Activated naive CD4-positive, alpha-beta T cell treated with anti-CD3 and anti-CD28 coated beads, Interleukin-2, amount 10 ng/mL, durations not matched to agents 7 days and 5 days (primary cell): ENCODE measurements around the gene BTBD16.

Experiments
- CTCF ChIA-PET: fragments of 350-600 bp; sonication (Branson Sonifier 250); formaldehyde crosslinking; loops from one replicate; lab custom pipeline; 2021; ENCODE audit warnings: antibody characterized with exemption; lab: Charles Lee
- DNase-seq: peaks from one replicate; pipeline ENCODE4 v3.0.0-alpha.2; 2020
- H3K27ac Mint-ChIP-seq: one replicate; pipeline ENCODE4 v1.8.0; 2021; ENCODE audit warnings: mild to moderate bottlenecking, moderate library complexity, mixed read lengths
- H3K27me3 Mint-ChIP-seq: one replicate; pipeline ENCODE4 v1.8.0; 2021; ENCODE audit warnings: mild to moderate bottlenecking, mixed read lengths
- H3K36me3 Mint-ChIP-seq: one replicate; pipeline ENCODE4 v1.8.0; 2021; ENCODE audit warnings: mixed read lengths
- H3K4me1 Mint-ChIP-seq: one replicate; pipeline ENCODE4 v1.8.0; 2021; ENCODE audit warnings: mixed read lengths
- H3K4me3 Mint-ChIP-seq: one replicate; pipeline ENCODE4 v1.8.0; 2021; ENCODE audit warnings: mild to moderate bottlenecking, moderate library complexity, mixed read lengths
- H3K9me3 Mint-ChIP-seq: one replicate; pipeline ENCODE4 v1.8.0; 2021; ENCODE audit warnings: mixed read lengths

Gene BTBD16

GRCh38 chr10:122301055-122301810 is 30.1 kb downstream of the BTBD16 start:
- peaks cover 20% of the 10 kb centered on the region for H3K27me3 Mint-ChIP-seq

DNA sequence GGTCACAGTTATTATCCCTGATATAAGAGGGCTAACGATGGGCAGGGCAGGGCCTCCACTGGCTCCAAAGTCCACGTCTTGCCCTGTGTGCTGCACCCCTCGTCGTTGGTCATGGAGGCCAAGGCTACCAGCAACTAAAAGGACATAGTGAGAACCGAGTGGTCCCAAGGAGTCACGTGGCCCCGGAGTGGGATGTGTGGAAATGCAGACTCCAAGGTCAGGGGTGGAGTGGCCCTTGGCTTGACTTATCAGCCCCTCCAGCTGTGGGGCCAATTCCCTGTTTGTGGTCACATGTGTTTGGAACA is 30.7 kb downstream of the BTBD16 start:
- H3K4me1 Mint-ChIP-seq = no peaks in the 10 kb centered on the region
- H3K4me3 Mint-ChIP-seq = no peak overlapping the region
- H3K27me3 Mint-ChIP-seq = peaks cover 19% of the 10 kb centered on the region
- H3K36me3 Mint-ChIP-seq = no peaks in the 10 kb centered on the region
- DNase-seq = no peak
- peaks cover 5% of the 10 kb centered on the region for H3K9me3 Mint-ChIP-seq
- no peak overlapping the region for H3K27ac Mint-ChIP-seq
- CTCF ChIA-PET = interaction anchor here (1.0 to 2.2 kb wide), 4 partner anchors 41 to 264 kb away, joined by 3 to 10 read pairs (median 4); no protein-coding TSS in a partner anchor

More at GRCh38 chr10:122301055-122301810, 30.1 kb downstream of the BTBD16 start:
- H3K4me3 Mint-ChIP-seq = no peak overlapping the region
- no peak overlapping the region for H3K27ac Mint-ChIP-seq
- DNase-seq = no peak
- CTCF ChIA-PET = interaction anchor here (1.0 to 2.2 kb wide), 4 partner anchors 42 to 264 kb away, joined by 3 to 10 read pairs (median 4); no protein-coding TSS in a partner anchor
- H3K36me3 Mint-ChIP-seq = no peaks in the 10 kb centered on the region
- H3K4me1 Mint-ChIP-seq = no peaks in the 10 kb centered on the region
- H3K9me3 Mint-ChIP-seq = peaks cover 5% of the 10 kb centered on the region

DNA sequence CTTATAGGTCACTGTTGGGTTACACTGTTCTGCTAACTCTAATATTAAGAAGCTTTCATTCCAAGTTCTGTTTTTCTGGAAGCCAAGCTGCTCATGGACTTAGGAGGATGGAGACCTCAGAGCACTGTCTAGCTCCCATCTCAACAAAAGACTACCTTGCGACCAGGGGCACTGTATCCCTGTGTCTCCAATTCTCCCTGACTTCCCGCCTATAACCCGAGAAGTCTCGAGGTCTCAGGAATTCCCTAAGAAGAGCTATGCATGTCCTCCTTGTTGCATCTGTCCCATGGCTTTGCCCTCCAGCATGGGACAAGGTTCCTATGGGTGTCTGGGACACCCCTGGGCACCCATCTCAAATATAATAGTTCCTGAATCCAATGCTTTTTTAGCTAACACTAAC is 31.2 kb downstream of the BTBD16 start:
- H3K9me3 Mint-ChIP-seq = peaks cover 5% of the 10 kb centered on the region
- peaks cover 14% of the 10 kb centered on the region for H3K27me3 Mint-ChIP-seq
- CTCF ChIA-PET = interaction anchor here (1.0 to 2.2 kb wide), 3 partner anchors 131 to 263 kb away, joined by 3 to 10 read pairs (median 6); no protein-coding TSS in a partner anchor

GRCh38 chr10:122303271-122304053 is 32.4 kb downstream of the BTBD16 start:
- Mint-ChIP-seq H3K4me1 (no peaks in the 10 kb centered on the region), H3K27me3 (peaks cover 10% of the 10 kb centered on the region), H3K36me3 (no peaks in the 10 kb centered on the region), H3K4me3 (no peak overlapping the region), H3K9me3 (peaks cover 5% of the 10 kb centered on the region), H3K27ac (no peak overlapping the region)
- CTCF ChIA-PET = interaction anchor here (1.3 to 2.2 kb wide), 3 partner anchors 26 to 262 kb away, joined by 3 to 10 read pairs (median 6); no protein-coding TSS in a partner anchor
- no peak for DNase-seq

More for the DNA sequence above, 31.2 kb downstream of the BTBD16 start:
- H3K4me1 Mint-ChIP-seq = no peaks in the 10 kb centered on the region
- H3K27ac Mint-ChIP-seq = no peak overlapping the region
- no peaks in the 10 kb centered on the region for H3K36me3 Mint-ChIP-seq
- no peak for DNase-seq
- H3K4me3 Mint-ChIP-seq = no peak overlapping the region

DNA sequence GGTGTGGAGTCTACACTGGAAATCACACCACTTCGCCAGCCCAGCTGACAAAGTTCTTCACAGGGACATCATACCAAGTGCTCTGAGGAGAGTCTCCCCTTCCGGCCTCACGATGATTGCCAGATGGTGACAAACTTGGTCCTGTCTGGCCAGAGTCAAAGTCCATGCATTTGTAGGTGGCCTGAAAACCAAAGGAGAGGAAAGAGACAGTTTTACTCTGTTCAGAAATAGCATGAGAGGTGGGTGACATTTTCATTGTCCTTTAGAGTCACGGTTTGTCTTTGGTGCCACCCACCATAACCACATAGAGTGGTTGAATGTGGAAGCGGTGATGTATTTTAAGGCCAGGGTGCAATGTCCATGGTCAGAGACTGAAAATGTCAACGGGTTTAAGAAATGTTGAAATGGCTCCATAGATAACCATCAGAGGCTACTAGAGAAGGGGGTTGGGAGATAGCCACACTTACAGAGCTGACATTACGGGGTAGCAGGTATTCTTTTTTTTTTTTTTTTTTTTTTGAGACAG is 33.0 kb downstream of the BTBD16 start:
- no peaks in the 10 kb centered on the region for H3K36me3 Mint-ChIP-seq
- H3K4me1 Mint-ChIP-seq = no peaks in the 10 kb centered on the region
- DNase-seq = no peak
- peaks cover 5% of the 10 kb centered on the region for H3K9me3 Mint-ChIP-seq
- H3K27ac Mint-ChIP-seq = no peak overlapping the region
- H3K27me3 Mint-ChIP-seq = peaks cover 12% of the 10 kb centered on the region
- CTCF ChIA-PET = interaction anchor here (1.1 to 1.3 kb wide), 2 partner anchors 25 to 41 kb away, joined by 3 read pairs; no protein-coding TSS in a partner anchor
- H3K4me3 Mint-ChIP-seq = no peak overlapping the region

- H3K27me3 Mint-ChIP-seq = peaks cover 19% of the 10 kb centered on the region
- H3K4me3 Mint-ChIP-seq = no peak overlapping the region
- no peaks in the 10 kb centered on the region for H3K4me1 Mint-ChIP-seq
- CTCF ChIA-PET = no interaction called here
- no peaks in the 10 kb centered on the region for H3K36me3 Mint-ChIP-seq
- H3K27ac Mint-ChIP-seq = no peak overlapping the region
- peaks cover 5% of the 10 kb centered on the region for H3K9me3 Mint-ChIP-seq
- no peak for DNase-seq
Measured at GRCh38 chr10:122306282-122306681, 35.2 kb downstream of the BTBD16 start.

DNA sequence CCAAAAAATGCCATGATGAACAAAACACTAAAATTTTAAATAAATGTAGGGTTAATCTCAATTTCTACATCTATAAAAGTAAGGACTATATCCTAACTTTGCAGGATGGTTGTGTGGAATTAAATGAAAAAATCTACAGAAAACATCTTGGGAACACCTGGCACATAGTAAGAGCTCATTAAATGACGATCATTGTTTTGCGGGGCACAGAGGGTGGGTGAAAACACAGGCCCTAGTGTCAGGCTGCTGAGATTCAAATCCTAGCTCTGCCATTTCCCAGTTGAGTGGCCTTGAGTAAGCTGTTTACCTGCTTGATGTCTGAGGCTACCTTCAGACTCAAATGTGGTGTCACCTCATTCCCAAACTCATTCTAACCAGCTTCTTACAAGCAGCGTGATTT is 35.6 kb downstream of the BTBD16 start:
- peaks cover 19% of the 10 kb centered on the region for H3K27me3 Mint-ChIP-seq
- no peak for DNase-seq
- H3K36me3 Mint-ChIP-seq = no peaks in the 10 kb centered on the region
- H3K4me3 Mint-ChIP-seq = no peak overlapping the region
- no peaks in the 10 kb centered on the region for H3K4me1 Mint-ChIP-seq
- H3K9me3 Mint-ChIP-seq = peaks cover 5% of the 10 kb centered on the region
- CTCF ChIA-PET = no interaction called here
- no peak overlapping the region for H3K27ac Mint-ChIP-seq

DNA sequence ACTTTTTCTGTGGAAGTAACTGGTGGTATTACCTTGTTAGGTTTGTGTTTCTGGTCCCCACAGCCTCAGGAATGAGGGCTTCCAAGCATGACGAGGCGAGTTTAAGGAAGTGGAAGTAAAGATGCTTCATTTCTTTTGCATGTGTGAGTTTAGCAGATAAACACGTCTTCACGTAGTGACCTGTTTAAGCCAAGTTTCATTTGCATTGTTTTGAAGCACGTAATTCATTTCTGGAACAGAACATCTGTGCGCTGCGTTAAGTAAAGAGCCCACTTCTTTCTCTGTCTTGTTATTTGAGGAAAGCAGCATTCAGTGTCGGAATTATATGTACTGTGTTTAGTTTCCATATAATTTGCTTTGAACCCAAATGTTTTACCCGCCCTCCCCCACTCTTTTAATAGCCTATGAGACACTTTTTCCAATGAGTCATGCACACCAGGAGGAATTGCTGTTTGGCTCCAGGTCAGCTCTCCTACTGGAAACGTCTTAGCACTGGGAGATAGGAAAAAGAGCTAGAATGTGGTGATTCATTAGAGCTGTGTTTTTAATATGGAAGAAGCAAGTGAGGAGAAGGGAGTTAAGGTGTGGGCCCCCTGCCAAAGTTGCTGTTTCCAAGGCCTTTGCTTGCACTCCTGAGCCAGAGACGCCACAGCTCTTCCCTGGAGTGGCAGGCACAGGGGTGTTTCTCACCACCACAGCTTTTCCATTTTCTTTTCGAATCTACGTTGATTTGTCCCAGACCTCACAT is 36.7 kb downstream of the BTBD16 start:
- peaks cover 19% of the 10 kb centered on the region for H3K27me3 Mint-ChIP-seq
- no peak for DNase-seq
- H3K9me3 Mint-ChIP-seq = peaks cover 5% of the 10 kb centered on the region
- no peaks in the 10 kb centered on the region for H3K36me3 Mint-ChIP-seq
- no peaks in the 10 kb centered on the region for H3K4me1 Mint-ChIP-seq
- no peak overlapping the region for H3K4me3 Mint-ChIP-seq
- H3K27ac Mint-ChIP-seq = no peak overlapping the region
- CTCF ChIA-PET = interaction anchor here (1.3 to 1.6 kb wide), 2 partner anchors 9 to 127 kb away, joined by 3 to 4 read pairs; no protein-coding TSS in a partner anchor

DNA sequence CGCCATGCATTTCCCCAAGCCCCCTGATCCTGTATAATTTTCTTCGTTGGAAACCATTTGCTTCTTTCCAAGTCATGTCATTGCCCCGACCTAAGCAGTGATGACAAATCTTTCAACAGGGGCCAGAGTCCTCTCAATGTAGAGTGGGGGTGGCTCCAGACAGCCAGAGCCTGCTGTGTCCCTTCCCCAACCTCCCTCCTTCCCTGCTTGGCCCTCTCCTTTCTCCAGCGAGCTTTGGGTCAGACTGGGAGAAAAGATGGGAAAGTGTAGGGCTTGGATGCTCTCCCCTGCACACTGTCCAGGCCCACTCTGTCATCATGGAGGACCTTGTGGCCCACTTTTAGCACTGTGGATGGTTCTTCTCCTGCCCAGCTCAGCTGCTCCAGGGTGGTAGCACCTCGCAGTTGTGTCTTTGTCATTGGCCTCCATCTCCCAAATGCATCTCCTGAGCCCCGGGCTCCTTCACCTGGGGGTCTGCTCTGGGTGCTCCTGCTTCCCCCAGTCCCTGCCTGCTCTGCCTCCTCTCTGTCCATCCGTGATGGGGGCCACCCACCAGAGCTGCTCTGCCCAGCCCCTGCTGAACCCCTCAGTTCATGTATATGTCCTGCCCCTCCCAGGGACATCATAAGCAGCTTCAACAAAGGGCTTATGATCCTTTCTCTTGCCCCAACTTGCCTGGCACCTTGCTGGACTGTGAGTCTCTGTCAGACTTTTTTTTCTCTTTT is 37.5 kb downstream of the BTBD16 start:
- Mint-ChIP-seq H3K27ac (no peak overlapping the region), H3K9me3 (peaks cover 5% of the 10 kb centered on the region)
- CTCF ChIA-PET = interaction anchor here (1.3 to 1.6 kb wide), 2 partner anchors 10 to 126 kb away, joined by 3 to 4 read pairs; no protein-coding TSS in a partner anchor

GRCh38 chr10:122310311-122311050 is 39.4 kb downstream of the BTBD16 start:
- Mint-ChIP-seq H3K4me1 (no peaks in the 10 kb centered on the region), H3K27me3 (peaks cover 19% of the 10 kb centered on the region), H3K9me3 (peaks cover 2% of the 10 kb centered on the region), H3K36me3 (no peaks in the 10 kb centered on the region), H3K27ac (no peak overlapping the region), H3K4me3 (no peak overlapping the region)
- DNase-seq = no peak
- CTCF ChIA-PET = interaction anchor here (1.7 kb wide), 1 partner anchor 12 kb away, joined by 9 read pairs; no protein-coding TSS in a partner anchor

More for the DNA sequence above, 37.5 kb downstream of the BTBD16 start:
- no peak for DNase-seq
- no peaks in the 10 kb centered on the region for H3K4me1 Mint-ChIP-seq
- H3K27me3 Mint-ChIP-seq = peaks cover 19% of the 10 kb centered on the region
- no peak overlapping the region for H3K4me3 Mint-ChIP-seq
- no peaks in the 10 kb centered on the region for H3K36me3 Mint-ChIP-seq

DNA sequence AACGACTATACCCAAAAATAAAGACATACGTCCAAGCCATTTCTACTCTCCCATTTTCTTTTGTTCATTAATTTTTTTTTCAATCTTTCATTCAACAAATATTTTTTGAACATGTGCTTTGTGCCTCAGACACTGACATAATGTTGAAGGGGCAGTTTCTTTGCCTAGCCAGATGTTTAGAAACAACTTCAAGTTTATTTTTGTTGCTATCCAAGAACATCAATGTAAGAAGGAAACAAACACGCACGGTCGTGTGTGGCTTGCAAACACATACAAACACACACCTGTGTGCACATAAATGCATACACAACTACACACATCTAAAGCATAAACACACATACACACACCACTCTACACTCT is 39.9 kb downstream of the BTBD16 start:
- no peaks in the 10 kb centered on the region for H3K9me3 Mint-ChIP-seq
- H3K36me3 Mint-ChIP-seq = no peaks in the 10 kb centered on the region
- H3K27ac Mint-ChIP-seq = no peak overlapping the region
- no peaks in the 10 kb centered on the region for H3K4me1 Mint-ChIP-seq
- peaks cover 20% of the 10 kb centered on the region for H3K27me3 Mint-ChIP-seq
- H3K4me3 Mint-ChIP-seq = no peak overlapping the region
- no peak for DNase-seq
- CTCF ChIA-PET = interaction anchor here (1.7 kb wide), 1 partner anchor 12 kb away, joined by 9 read pairs; no protein-coding TSS in a partner anchor

GRCh38 chr10:122311716-122312115 is 40.6 kb downstream of the BTBD16 start:
- Mint-ChIP-seq H3K27me3 (peaks cover 23% of the 10 kb centered on the region), H3K27ac (no peak overlapping the region), H3K36me3 (no peaks in the 10 kb centered on the region), H3K4me3 (no peak overlapping the region), H3K9me3 (no peaks in the 10 kb centered on the region), H3K4me1 (no peaks in the 10 kb centered on the region)
- CTCF ChIA-PET = interaction anchor here (0.8 to 1.7 kb wide), 2 partner anchors 13 to 44 kb away, joined by 3 to 9 read pairs; no protein-coding TSS in a partner anchor
- DNase-seq = no peak
